HCT116 (cell line): ENCODE results near the gene CREB1. TPM values are rescaled to one million over a fixed set of nuclear protein-coding genes. Genes with fewer than 3 reads are reported as not detected.

ENCODE experiments used
- ATAC-seq: fragments of 200-7000 bp; cut with Tn5 transposase; 2 replicates; pipeline ENCODE4 v1.9.1; 2020; ENCODE audit warnings: mild to moderate bottlenecking, moderate library complexity
- BruUV-seq: library from RNA; stranded (reverse); fragments of 400-500 nt; replicated peaks from 2 replicates; lab custom pipeline; 2021; lab: Mats Ljungman, UMichigan
- CTCF ChIA-PET: fragments of 300-600 bp; sonication (Branson Sonifier 250); formaldehyde crosslinking; loops from one replicate; lab custom pipeline; 2021; ENCODE audit warnings: antibody characterized with exemption; lab: Charles Lee
- POLR2A ChIA-PET: fragments of 300-600, 350-600 bp; sonication (Branson Sonifier 250); formaldehyde crosslinking; loops from one replicate; lab custom pipeline; 2021; ENCODE audit warnings: antibody characterized with exemption; lab: Charles Lee
- RAD21 ChIA-PET, 2 experiments: fragments of 300-600 bp; sonication (Branson Sonifier 250); formaldehyde crosslinking; loops; one replicate each; lab custom pipeline; 2023; ENCODE audit warnings: low total read pairs in 2 of 2; ENCODE audit not compliant: uncharacterized antibody in 2 of 2, unreplicated experiment in 2 of 2, low non-redundant PET in 1 of 2; lab: Charles Lee
- DNase-seq: peaks from one replicate; pipeline ENCODE4 v3.0.0-alpha.2; 2010; ENCODE audit warnings: low read depth, low spot score
- H2AFZ ChIP-seq: fragments of 200-600 bp; shearing (Covaris generic), sonication (generic); 2 replicates; pipeline ENCODE4 v1.6.1; 2017; ENCODE audit warnings: low read depth, mixed run types, mixed read lengths, antibody characterized with exemption, low read length; ENCODE audit not compliant: poor library complexity, severe bottlenecking
- H3K27ac ChIP-seq: 2 replicates; pipeline ENCODE4 v1.5.1; 2012; ENCODE audit warnings: low read depth, low read length
- H3K27me3 ChIP-seq: fragments of 200-600 bp; sonication (generic); 2 replicates; pipeline ENCODE4 v1.6.1; 2016; ENCODE audit warnings: mixed run types, low read length, mixed read lengths; ENCODE audit not compliant: insufficient read depth
- H3K36me3 ChIP-seq, 2 experiments: fragments of 200-500 bp in 1 of 2; fragments of 200-600 bp in 1 of 2; sonication (Bioruptor generic) in 1 of 2; sonication (generic) in 1 of 2; 2 replicates each; pipeline versions ENCODE4 v1.5.1 to v1.6.1; 2014 to 2016; ENCODE audit warnings: low read length in 2 of 2, inconsistent platforms in 1 of 2, mixed read lengths in 1 of 2, mixed run types in 1 of 2; ENCODE audit not compliant: insufficient read depth in 2 of 2, control insufficient read depth in 1 of 2
- H3K4me1 ChIP-seq, 2 experiments: fragments of 200-600 bp in 1 of 2; sonication (generic) in 1 of 2; 2 replicates each; pipeline versions ENCODE4 v1.5.1 to v1.6.1; 2012 to 2017; ENCODE audit warnings: low read length in 2 of 2, inconsistent platforms in 1 of 2, mild to moderate bottlenecking in 1 of 2, mixed read lengths in 1 of 2, mixed run types in 1 of 2, moderate library complexity in 1 of 2; ENCODE audit not compliant: insufficient read depth in 2 of 2, control insufficient read depth in 1 of 2
- H3K4me2 ChIP-seq: fragments of 200-600 bp; sonication (generic); 2 replicates; pipeline ENCODE4 v1.6.1; 2017; ENCODE audit warnings: mixed run types, low read length, mixed read lengths
- H3K4me3 ChIP-seq, 2 experiments: fragments of 200-600 bp in 1 of 2; sonication (generic) in 1 of 2; replicated peaks in 1 of 2; 2 replicates each; pipeline ENCODE4 v1.5.1; 2011 to 2016; ENCODE audit warnings: low read length in 2 of 2, control low read depth in 1 of 2, low read depth in 1 of 2, mild to moderate bottlenecking in 1 of 2, mixed read lengths in 1 of 2, mixed run types in 1 of 2
- H3K79me2 ChIP-seq: fragments of 200-600 bp; sonication (generic); 2 replicates; pipeline ENCODE4 v1.6.1; 2017; ENCODE audit warnings: mild to moderate bottlenecking, mixed run types, low read length, moderate library complexity, mixed read lengths; ENCODE audit not compliant: insufficient read depth
- H3K9ac ChIP-seq: fragments of 200-600 bp; sonication (generic); 2 replicates; pipeline ENCODE4 v1.6.1; 2016; ENCODE audit warnings: low read length, mixed read lengths
- H3K9me2 ChIP-seq: fragments of 200-600 bp; sonication (generic), shearing (Covaris generic); 2 replicates; pipeline ENCODE4 v1.6.1; 2017; ENCODE audit warnings: mixed run types, mild to moderate bottlenecking, moderate library complexity; ENCODE audit not compliant: insufficient read depth
- H3K9me3 ChIP-seq, 2 experiments: fragments of 200-500 bp in 1 of 2; fragments of 200-600 bp in 1 of 2; sonication (Bioruptor generic) in 1 of 2; sonication (generic) in 1 of 2; 2 replicates each; pipeline ENCODE4 v1.6.1; 2014 to 2017; ENCODE audit warnings: low read length in 2 of 2, mixed read lengths in 2 of 2, inconsistent platforms in 1 of 2, low read depth in 1 of 2, mild to moderate bottlenecking in 1 of 2, mixed run types in 1 of 2, moderate library complexity in 1 of 2; ENCODE audit not compliant: control insufficient read depth in 1 of 2, insufficient read depth in 1 of 2
- H4K20me1 ChIP-seq: fragments of 200-600 bp; sonication (generic), shearing (Covaris generic); 2 replicates; pipeline ENCODE4 v1.6.1; 2017; ENCODE audit warnings: mixed run types, mild to moderate bottlenecking, moderate library complexity; ENCODE audit not compliant: insufficient read depth
- ATF3 ChIP-seq: IDR thresholded peaks from 2 replicates; pipeline ENCODE4 v1.6.1; 2012
- CBX3 ChIP-seq: IDR thresholded peaks from 2 replicates; pipeline ENCODE4 v1.6.1; 2012; ENCODE audit warnings: low read depth
- CEBPB ChIP-seq: IDR thresholded peaks from 2 replicates; pipeline ENCODE4 v1.6.1; 2012; ENCODE audit warnings: low read depth
- EGR1 ChIP-seq: IDR thresholded peaks from 2 replicates; pipeline ENCODE4 v1.6.1; 2012; ENCODE audit warnings: low read depth
- EZH2phosphoT487 ChIP-seq: fragments of 200-600 bp; IDR thresholded peaks from 2 replicates; pipeline ENCODE4 v1.6.1; 2018; ENCODE audit warnings: antibody characterized with exemption, borderline replicate concordance
- REST ChIP-seq: IDR thresholded peaks from 2 replicates; pipeline ENCODE4 v1.6.1; 2012; ENCODE audit warnings: low read depth
- SIN3A ChIP-seq: IDR thresholded peaks from 2 replicates; pipeline ENCODE4 v1.6.1; 2012; ENCODE audit warnings: low read depth
- SRF ChIP-seq: IDR thresholded peaks from 2 replicates; pipeline ENCODE4 v1.6.1; 2012; ENCODE audit warnings: low read depth
- YY1 ChIP-seq: IDR thresholded peaks from 2 replicates; pipeline ENCODE4 v1.6.1; 2011; ENCODE audit warnings: low read length, low read depth, moderate library complexity, mild to moderate bottlenecking; ENCODE audit not compliant: insufficient replicate concordance; ENCODE audit errors: extremely low read depth
- ZBTB33 ChIP-seq: IDR thresholded peaks from 2 replicates; pipeline ENCODE4 v1.6.1; 2011; ENCODE audit warnings: mild to moderate bottlenecking, low read length, moderate library complexity; ENCODE audit not compliant: insufficient replicate concordance; ENCODE audit errors: extremely low read depth
- ZFX ChIP-seq: fragments of 450-650 bp; IDR thresholded peaks from 2 replicates; pipeline ENCODE4 v1.6.1; 2017
- ZNF274 ChIP-seq: fragments of 200-500 bp; sonication (Bioruptor generic); IDR thresholded peaks from 2 replicates; pipeline ENCODE4 v1.6.1; 2014; ENCODE audit warnings: mild to moderate bottlenecking, low read depth, low read length, inconsistent platforms
- intact Hi-C: fragments of 100-400 bp; cut with micrococcal nuclease; formaldehyde crosslinking; loops from 2 replicates; pipeline ENCODE4 v1.10.0; 2022
- total RNA-seq: library from RNA; stranded (reverse); gene quantifications from one replicate; pipeline ENCODE4 v1.2.1, GENCODE V29; 2021; ENCODE audit not compliant: unreplicated experiment
- TF ChIP-seq, protein P1 (sequence below), 3 experiments: fragments of 200-600 bp in 1 of 3; sonication (generic) in 1 of 3; IDR thresholded peaks in 2 of 3; conservative IDR thresholded peaks in 1 of 3; 2 replicates each; pipeline ENCODE4 v1.5.1; 2012 to 2017; ENCODE audit warnings: low read depth in 2 of 3, low read length in 2 of 3, antibody characterized with exemption in 1 of 3, borderline replicate concordance in 1 of 3, control low read depth in 1 of 3, mild to moderate bottlenecking in 1 of 3, mixed read lengths in 1 of 3, mixed run types in 1 of 3, moderate library complexity in 1 of 3; ENCODE audit not compliant: insufficient read depth in 1 of 3

The CREB1 gene
- total RNA-seq, 1 experiment from 2014 or later: 60.4 TPM

DNA sequence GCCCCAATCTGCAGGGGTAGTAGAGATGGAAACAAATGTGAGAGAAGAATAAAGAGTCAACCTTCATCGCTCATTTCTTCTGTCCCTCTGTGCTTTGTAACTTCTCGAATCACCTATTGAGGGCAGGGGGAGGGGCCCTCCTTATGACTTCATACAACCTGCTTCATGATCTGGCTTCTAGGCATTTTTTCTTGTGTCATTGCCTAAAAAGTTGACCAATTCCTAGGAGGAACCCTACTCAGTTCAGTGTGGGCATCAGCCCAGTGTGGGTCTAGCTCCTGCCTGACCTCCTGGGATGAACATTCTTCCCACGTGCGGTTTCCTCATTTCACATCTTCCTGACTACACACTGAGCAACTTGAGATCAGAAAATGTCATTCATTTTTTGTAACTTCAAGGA lies 46.3 kb upstream of the CREB1 start:
- H3K27ac ChIP-seq: no peak overlapping the region
- no peak overlapping the region for H3K4me2 ChIP-seq

More for the DNA sequence above, 46.3 kb upstream of the CREB1 start:
- Histone ChIP-seq H3K9me2 (no peaks in the 10 kb centered on the region), H3K36me3 (no peaks in the 10 kb centered on the region), H4K20me1 (no peaks in the 10 kb centered on the region), H3K9me3 (no peaks in the 10 kb centered on the region), H3K9ac (no peak overlapping the region), H3K4me3 (no peak overlapping the region), H3K79me2 (no peaks in the 10 kb centered on the region), H3K4me1 (peaks cover 0 to 14% of the 10 kb centered on the region in 2 experiments; a peak in 2 of 4 replicates), H3K27me3 (no peaks in the 10 kb centered on the region), H2AFZ (no peak overlapping the region)
- DNase-seq (no peak), ATAC-seq (no peak)
- TF ChIP-seq CEBPB (no peak), EGR1 (no peak), ZBTB33 (no peak), ATF3 (no peak), REST (no peak), YY1 (no peak), CBX3 (no peak), ZNF274 (no peak), ZFX (no peak), SIN3A (no peak), SRF (no peak), EZH2phosphoT487 (no peak)
- TF ChIP-seq, protein P1, sequence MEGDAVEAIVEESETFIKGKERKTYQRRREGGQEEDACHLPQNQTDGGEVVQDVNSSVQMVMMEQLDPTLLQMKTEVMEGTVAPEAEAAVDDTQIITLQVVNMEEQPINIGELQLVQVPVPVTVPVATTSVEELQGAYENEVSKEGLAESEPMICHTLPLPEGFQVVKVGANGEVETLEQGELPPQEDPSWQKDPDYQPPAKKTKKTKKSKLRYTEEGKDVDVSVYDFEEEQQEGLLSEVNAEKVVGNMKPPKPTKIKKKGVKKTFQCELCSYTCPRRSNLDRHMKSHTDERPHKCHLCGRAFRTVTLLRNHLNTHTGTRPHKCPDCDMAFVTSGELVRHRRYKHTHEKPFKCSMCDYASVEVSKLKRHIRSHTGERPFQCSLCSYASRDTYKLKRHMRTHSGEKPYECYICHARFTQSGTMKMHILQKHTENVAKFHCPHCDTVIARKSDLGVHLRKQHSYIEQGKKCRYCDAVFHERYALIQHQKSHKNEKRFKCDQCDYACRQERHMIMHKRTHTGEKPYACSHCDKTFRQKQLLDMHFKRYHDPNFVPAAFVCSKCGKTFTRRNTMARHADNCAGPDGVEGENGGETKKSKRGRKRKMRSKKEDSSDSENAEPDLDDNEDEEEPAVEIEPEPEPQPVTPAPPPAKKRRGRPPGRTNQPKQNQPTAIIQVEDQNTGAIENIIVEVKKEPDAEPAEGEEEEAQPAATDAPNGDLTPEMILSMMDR (IDR thresholded peaks at IDR 0.05 in 2 of 3, conservative IDR thresholded peaks at IDR 0.05 in 1 of 3; ENCODE audit: borderline replicate concordance in 1 of 3, insufficient read depth in 1 of 3, low read depth in 2 of 3, low read length in 2 of 3): no peak
- POLR2A ChIA-PET: no interaction called here
- RAD21 ChIA-PET: no interaction called here
- CTCF ChIA-PET: no interaction called here
- no TSS peak for BruUV-seq
- intact Hi-C loops: no loop called here
